Inflammatory macrophage (primary cell): ENCODE measurements around the gene PLK5.

Source experiments
- DNase-seq, 2 donors: peaks; one replicate each; pipeline ENCODE4 v3.0.0-alpha.2; 2020 to 2022

PLK5 gene

DNA sequence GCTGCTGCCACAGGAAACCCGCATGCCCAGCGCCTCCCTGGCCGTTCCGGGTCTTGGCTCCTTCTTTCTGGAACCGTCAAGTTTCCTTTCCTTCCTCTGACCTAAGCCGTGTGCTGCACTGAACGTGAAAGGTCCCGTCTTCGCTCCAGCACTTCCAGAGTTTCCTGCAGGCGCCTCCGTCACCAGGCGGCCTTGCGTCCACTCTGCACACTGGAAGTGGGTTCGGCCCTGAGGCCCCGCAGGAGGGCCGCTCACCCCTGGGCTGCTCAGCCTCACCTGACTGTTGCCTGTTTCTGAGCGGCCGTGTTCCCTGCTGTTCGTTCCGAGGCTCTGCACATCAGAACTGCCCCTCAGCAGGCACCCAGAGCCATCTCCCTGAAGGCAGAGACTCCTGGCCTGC lies 56.5 kb downstream of the PLK5 start:
- DNase-seq: no peak

DNA sequence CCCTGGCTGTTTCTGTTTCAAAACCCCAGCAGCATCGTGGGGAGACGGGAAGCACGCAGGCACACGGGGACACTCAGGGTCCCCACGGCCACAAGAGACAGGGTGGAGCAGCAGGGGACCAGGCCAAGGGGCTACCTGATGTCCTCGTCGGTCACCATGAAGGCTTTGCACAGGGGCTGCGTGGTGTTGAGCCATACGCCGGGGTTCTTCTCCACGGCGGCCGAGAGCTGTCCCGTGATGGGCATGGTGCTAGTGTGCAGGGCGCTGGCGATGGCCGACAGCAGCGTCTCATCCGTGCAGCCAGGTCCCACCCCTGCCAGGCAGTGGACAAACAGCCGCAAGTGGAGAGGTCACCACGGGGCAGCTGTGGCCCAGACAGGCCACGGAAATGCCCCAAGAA lies 57.1 kb downstream of the PLK5 start:
- DNase-seq: no peak

DNA sequence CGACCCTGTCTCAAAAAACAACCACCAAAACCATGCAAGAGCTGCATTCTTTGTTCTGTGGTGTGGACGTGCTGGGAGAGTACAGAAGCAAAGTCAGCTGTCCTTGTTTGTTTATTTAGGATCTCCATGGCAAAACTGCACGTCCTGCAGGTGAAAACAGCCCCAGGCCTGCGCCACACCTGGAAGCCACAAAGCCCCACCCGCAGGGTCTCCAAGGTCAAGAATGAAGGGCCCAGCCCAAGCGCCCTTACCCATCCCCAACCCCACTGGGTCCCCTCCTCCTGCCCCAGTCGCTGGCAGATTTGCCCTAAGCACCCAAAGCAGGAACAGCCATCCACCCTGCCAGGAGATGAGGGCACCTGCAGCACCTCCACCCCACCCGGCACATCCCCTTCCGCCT lies 58.3 kb downstream of the PLK5 start:
- no peak for DNase-seq

DNA sequence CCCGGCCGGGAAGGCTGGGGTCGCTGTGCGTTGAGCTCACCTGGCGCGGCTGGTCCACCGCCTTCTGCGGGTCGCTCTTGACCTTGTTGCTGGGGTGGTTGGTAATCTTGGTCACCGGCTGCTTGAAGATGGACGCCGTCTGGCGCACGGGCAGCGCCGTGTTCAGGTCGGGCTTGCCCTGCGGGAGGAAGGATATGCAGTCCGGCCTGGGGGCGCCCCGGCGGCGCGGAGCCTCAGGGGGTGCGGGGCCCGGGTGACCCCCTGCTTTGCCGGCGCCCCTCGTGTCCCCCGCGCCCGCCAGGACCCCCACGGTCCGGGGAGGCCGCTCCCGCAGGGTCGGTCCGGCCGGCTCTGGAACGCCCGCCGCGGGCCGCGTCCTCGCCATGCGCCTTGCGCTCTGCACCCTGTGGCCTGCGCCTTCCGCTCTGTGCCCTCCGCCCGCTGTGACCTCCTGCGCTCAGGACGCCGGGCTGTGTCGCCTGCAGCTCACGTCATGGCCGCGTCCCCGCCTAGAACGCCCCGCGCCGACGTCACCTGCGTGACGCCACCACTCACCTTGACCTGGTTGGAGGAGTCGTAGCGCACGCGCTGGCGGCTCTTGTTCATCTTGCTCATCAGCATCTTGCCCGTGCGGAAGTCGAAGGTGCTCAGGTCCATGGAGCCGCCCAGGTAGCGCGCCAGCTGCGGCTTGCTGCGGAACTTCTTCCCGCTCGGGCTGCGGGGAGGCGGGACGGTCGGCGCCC lies 60.8 kb downstream of the PLK5 start:
- DNase-seq: no peak

DNA sequence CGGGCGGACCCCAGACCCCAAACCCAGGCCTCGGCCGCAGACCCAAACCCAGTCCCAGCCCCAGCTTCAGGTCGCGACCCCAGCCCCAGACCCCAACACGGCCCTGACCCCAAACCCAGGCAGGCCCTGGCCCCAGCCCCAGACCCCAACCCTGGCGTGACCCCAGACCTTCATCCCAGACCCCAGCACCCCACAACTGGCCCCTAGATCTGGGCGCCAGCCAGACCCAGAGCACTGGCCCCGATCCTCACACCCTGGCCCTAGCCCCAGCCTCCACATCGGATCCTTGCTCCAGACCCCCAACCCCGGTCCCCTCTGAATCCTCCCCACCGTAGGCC lies 61.3 kb downstream of the PLK5 start:
- no peak for DNase-seq
